Measurements from ENCODE around the gene SRSF12.

- TF ChIP-seq CTCF (IDR thresholded peaks at IDR 0.05) = no peak
- no peak for TF ChIP-seq POLR2A (IDR thresholded peaks at IDR 0.05)
These were observed 50.1 kb downstream of the SRSF12 start for GRCh38 chr6:89067796-89068195.

Data from testis (tissue), 2 donors.